Vagina (tissue), 2 donors: ENCODE results near the gene EEF1E1.

Source experiments
- CTCF ChIP-seq, 3 experiments: fragments of 450-650 bp in 2 of 3; fragments of 200-600 bp in 1 of 3; sonication (generic) in 1 of 3; IDR thresholded peaks; one replicate each; pipeline ENCODE4 v1.5.1; 2017 to 2019; ENCODE audit warnings: antibody characterized with exemption in 3 of 3, mild to moderate bottlenecking in 2 of 3, moderate library complexity in 2 of 3
- POLR2A ChIP-seq, 2 donors: fragments of 450-650 bp; IDR thresholded peaks; one replicate each; pipeline ENCODE4 v1.6.1; 2017; ENCODE audit warnings: antibody characterized with exemption in 2 of 2, mild to moderate bottlenecking in 2 of 2, moderate library complexity in 2 of 2
- POLR2AphosphoS5 ChIP-seq, 2 donors: sonication (generic); formaldehyde crosslinking; IDR thresholded peaks; one replicate each; pipeline ENCODE4 v1.9.0; 2017; ENCODE audit warnings: antibody characterized with exemption in 2 of 2, mild to moderate bottlenecking in 2 of 2, low read depth in 1 of 2; ENCODE audit not compliant: insufficient read depth in 1 of 2

- TF ChIP-seq CTCF (IDR thresholded peaks at IDR 0.05) (no peak), POLR2A (IDR thresholded peaks at IDR 0.05) (no peak), POLR2AphosphoS5 (IDR thresholded peaks at IDR 0.05; ENCODE audit: insufficient read depth in 1 of 2, low read depth in 1 of 2) (no peak)
These were observed 71.4 kb downstream of the EEF1E1 start for GRCh38 chr6:8030920-8031319.
